ENCODE measurements around the gene SORL1.

Gene SORL1

GRCh38 chr11:121415856-121416255 is 36.3 kb upstream of the SORL1 start:
- Histone ChIP-seq H3K4me1 (ENCODE audit: control insufficient read depth, insufficient read depth, low read length, poor library complexity, severe bottlenecking) (no peaks in the 10 kb centered on the region), H3K4me3 (ENCODE audit: extremely low read depth, insufficient read depth, low read length, poor library complexity, severe bottlenecking) (no peak overlapping the region), H3K27ac (ENCODE audit: low read depth, low read length, severe bottlenecking) (no peak overlapping the region), H3K9me3 (ENCODE audit: control insufficient read depth, low read length) (no peaks in the 10 kb centered on the region), H3K36me3 (ENCODE audit: control insufficient read depth, insufficient read depth, low read length) (no peaks in the 10 kb centered on the region)
- WGBS, 2 experiments (ENCODE audit: insufficient coverage in 2 of 2): 0% methylated on average over 1 of the region's 1 CpG

DNA sequence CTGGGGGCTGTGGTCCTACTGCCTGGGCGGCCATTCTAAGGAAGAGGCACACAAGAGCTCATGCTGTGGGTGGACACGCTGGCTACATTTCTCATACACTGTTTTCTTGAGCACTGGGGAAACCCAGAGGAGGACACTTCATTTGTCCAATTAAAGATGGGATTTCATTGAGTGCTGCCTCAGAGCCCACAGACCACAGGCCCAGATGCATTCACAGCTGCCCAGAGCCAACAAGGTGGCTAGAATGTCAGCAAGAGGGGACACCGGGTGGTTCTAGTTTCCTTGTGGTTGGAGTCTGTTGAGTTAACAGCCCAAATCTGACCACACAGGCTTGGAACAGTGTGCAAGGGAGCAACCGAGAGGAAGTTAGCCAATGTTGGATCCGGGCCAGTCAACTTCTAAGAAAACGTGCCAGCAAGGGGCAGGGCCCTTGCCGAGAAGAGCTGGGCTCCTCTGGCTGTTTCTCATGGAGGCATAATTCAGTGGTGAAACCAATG is 35.0 kb upstream of the SORL1 start:
- Histone ChIP-seq H3K36me3 (ENCODE audit: control insufficient read depth, insufficient read depth, low read length) (no peaks in the 10 kb centered on the region), H3K4me3 (ENCODE audit: extremely low read depth, insufficient read depth, low read length, poor library complexity, severe bottlenecking) (no peak overlapping the region), H3K27ac (ENCODE audit: low read depth, low read length, severe bottlenecking) (no peak overlapping the region), H3K4me1 (ENCODE audit: control insufficient read depth, insufficient read depth, low read length, poor library complexity, severe bottlenecking) (no peaks in the 10 kb centered on the region), H3K9me3 (ENCODE audit: control insufficient read depth, low read length) (no peaks in the 10 kb centered on the region)
- WGBS, 2 experiments (ENCODE audit: insufficient coverage in 2 of 2): 92 to 94% methylated on average over 6 to 7 of the region's 7 CpGs

DNA sequence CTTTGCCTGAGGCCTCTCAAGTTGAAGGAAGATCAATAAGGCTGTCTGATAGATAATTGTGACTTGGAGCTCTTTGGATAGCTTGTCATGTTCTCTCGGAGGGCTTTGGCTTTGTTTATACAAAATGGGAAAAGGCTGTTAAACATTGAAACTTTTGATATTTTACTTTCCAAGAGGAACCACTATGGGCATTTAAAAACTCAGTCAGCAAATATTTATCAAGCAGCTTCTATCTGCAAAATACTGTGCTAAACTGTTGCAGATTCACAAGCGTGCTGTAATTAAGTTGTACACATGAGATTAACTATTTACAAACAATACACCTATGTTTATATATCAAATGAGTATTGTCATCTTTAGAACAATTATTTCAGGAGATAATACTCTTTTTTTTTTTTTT is 34.5 kb upstream of the SORL1 start:
- no peaks in the 10 kb centered on the region for H3K4me1 ChIP-seq (ENCODE audit: control insufficient read depth, insufficient read depth, low read length, poor library complexity, severe bottlenecking)

DNA sequence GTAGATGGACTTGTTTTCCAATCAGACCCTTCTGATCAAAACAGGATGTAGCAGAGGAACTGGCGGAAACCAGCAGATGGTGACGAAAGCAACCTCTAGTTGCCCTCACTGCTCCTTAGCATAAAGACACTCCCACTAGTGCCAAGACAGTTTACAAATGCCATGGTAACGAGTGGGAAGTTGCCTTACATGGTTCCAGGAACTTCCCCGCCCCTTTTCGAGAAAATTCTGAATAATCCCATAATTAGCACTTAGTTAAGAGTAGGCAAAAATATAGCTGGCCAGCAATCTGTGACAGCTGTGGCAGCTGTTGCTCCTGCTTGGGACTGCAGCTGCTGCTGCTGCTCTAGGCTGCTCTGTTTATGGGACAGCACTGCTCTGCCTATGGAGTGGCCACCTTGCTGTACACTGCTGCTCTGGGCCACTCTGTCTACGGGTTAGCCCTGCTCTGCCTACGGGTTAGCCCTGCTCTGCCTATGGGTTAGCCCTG is 33.4 kb upstream of the SORL1 start:
- no peaks in the 10 kb centered on the region for H3K9me3 ChIP-seq (ENCODE audit: control insufficient read depth, low read length)
- H3K4me1 ChIP-seq (ENCODE audit: control insufficient read depth, insufficient read depth, low read length, poor library complexity, severe bottlenecking): no peaks in the 10 kb centered on the region
- H3K4me3 ChIP-seq (ENCODE audit: extremely low read depth, insufficient read depth, low read length, poor library complexity, severe bottlenecking): no peak overlapping the region
- 90 to 94% methylated on average over 4 to 7 of the region's 7 CpGs for WGBS, 2 experiments (ENCODE audit: insufficient coverage in 2 of 2)
- no peaks in the 10 kb centered on the region for H3K36me3 ChIP-seq (ENCODE audit: control insufficient read depth, insufficient read depth, low read length)
- no peak overlapping the region for H3K27ac ChIP-seq (ENCODE audit: low read depth, low read length, severe bottlenecking)

More for the DNA sequence above, 34.5 kb upstream of the SORL1 start:
- WGBS, 2 experiments (ENCODE audit: insufficient coverage in 2 of 2): 71% methylated on average over 1 of the region's 2 CpGs; no CpG with 5 or more reads in 1 of the 2 experiments
- H3K9me3 ChIP-seq (ENCODE audit: control insufficient read depth, low read length): no peaks in the 10 kb centered on the region
- no peaks in the 10 kb centered on the region for H3K36me3 ChIP-seq (ENCODE audit: control insufficient read depth, insufficient read depth, low read length)
- no peak overlapping the region for H3K4me3 ChIP-seq (ENCODE audit: extremely low read depth, insufficient read depth, low read length, poor library complexity, severe bottlenecking)
- H3K27ac ChIP-seq (ENCODE audit: low read depth, low read length, severe bottlenecking): no peak overlapping the region

DNA sequence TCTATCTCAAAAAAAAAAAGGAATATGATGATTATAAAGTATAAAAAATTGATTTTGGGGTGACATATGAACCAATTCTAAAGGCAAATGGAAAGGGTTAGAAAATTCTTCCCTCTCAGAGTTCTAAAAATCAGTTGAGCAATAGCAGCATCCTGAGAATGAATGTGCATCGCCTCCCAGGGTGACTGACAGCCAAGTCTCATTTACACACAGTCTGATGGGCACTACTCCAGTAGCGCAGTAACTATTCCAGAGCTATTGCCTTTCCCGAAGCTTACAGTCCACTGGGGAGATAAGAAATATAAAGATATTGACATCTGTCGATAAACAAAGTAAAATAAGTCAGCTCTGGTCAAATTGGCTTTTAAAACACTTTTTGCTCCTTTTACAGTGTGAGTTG is 32.3 kb upstream of the SORL1 start:
- no peak overlapping the region for H3K27ac ChIP-seq (ENCODE audit: low read depth, low read length, severe bottlenecking)
- 87 to 100% methylated on average over 4 of the region's 4 CpGs for WGBS, 2 experiments (ENCODE audit: insufficient coverage in 2 of 2)
- H3K4me1 ChIP-seq (ENCODE audit: control insufficient read depth, insufficient read depth, low read length, poor library complexity, severe bottlenecking): no peaks in the 10 kb centered on the region
- no peaks in the 10 kb centered on the region for H3K36me3 ChIP-seq (ENCODE audit: control insufficient read depth, insufficient read depth, low read length)
- H3K4me3 ChIP-seq (ENCODE audit: extremely low read depth, insufficient read depth, low read length, poor library complexity, severe bottlenecking): no peak overlapping the region
- no peaks in the 10 kb centered on the region for H3K9me3 ChIP-seq (ENCODE audit: control insufficient read depth, low read length)

GRCh38 chr11:121420398-121420797 is 31.7 kb upstream of the SORL1 start:
- H3K4me3 ChIP-seq (ENCODE audit: extremely low read depth, insufficient read depth, low read length, poor library complexity, severe bottlenecking): no peak overlapping the region
- WGBS, 2 experiments (ENCODE audit: insufficient coverage in 2 of 2): 50 to 95% methylated on average over 1 to 2 of the region's 2 CpGs
- no peaks in the 10 kb centered on the region for H3K36me3 ChIP-seq (ENCODE audit: control insufficient read depth, insufficient read depth, low read length)
- no peaks in the 10 kb centered on the region for H3K4me1 ChIP-seq (ENCODE audit: control insufficient read depth, insufficient read depth, low read length, poor library complexity, severe bottlenecking)
- no peak overlapping the region for H3K27ac ChIP-seq (ENCODE audit: low read depth, low read length, severe bottlenecking)
- no peaks in the 10 kb centered on the region for H3K9me3 ChIP-seq (ENCODE audit: control insufficient read depth, low read length)

DNA sequence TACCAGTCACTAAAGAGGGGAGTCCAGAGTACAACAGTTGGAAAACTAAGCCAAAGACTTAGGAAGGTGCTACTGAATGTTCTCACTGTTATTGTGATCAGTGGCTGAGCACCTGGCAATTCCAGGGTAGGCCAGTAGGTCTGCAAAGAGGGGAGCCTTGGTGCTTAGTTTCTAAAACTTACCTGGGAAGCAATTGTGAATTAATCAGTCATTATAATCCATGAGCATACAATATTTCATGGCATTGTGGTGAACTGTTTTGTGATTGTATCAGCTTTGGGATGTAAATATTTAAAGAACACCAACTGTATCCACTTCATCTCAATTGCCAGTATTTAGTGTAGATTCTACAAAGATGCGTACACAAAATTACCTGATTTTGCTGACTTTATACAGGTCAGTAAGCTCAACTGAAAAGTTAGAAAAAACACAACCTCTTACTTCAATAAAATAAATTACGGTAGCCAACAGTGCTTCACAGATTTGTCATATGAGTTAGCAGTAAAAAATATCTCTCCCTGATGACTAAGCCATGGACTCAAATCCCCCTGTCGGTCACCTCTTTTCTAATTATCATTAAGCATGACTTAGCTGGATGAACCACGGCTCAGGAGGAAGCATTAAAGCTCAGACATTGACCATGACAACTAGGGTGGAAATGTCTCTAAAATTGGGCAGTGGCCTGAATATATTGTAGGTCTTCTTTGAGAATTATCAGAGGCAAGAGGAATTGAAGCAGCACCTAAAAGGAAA is 30.8 kb upstream of the SORL1 start:
- no peaks in the 10 kb centered on the region for H3K4me1 ChIP-seq (ENCODE audit: control insufficient read depth, insufficient read depth, low read length, poor library complexity, severe bottlenecking)
- no peak overlapping the region for H3K27ac ChIP-seq (ENCODE audit: low read depth, low read length, severe bottlenecking)
- no peaks in the 10 kb centered on the region for H3K9me3 ChIP-seq (ENCODE audit: control insufficient read depth, low read length)
- no peak overlapping the region for H3K4me3 ChIP-seq (ENCODE audit: extremely low read depth, insufficient read depth, low read length, poor library complexity, severe bottlenecking)
- no peaks in the 10 kb centered on the region for H3K36me3 ChIP-seq (ENCODE audit: control insufficient read depth, insufficient read depth, low read length)
- WGBS, 2 experiments (ENCODE audit: insufficient coverage in 2 of 2): 96 to 100% methylated on average over 2 to 3 of the region's 4 CpGs

DNA sequence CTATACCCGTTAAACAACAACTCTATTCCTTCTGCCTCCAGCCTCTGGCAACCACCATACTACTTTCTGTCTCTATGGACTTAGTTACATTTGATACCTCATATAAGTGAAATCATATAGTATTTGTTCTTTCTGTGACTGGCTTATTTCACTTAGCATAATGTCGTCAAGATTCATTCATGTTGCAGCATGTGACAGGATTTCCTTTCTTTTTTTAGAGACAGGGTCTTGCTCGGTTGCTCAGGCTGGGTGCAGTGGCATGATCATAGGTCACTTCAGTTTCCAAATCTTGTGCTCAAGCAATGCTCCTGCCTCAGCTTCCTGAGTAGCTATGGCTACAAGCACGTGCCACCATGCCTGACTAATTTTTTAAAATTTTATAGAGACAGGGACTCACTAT is 29.4 kb upstream of the SORL1 start:
- Histone ChIP-seq H3K4me3 (ENCODE audit: extremely low read depth, insufficient read depth, low read length, poor library complexity, severe bottlenecking) (no peak overlapping the region), H3K27ac (ENCODE audit: low read depth, low read length, severe bottlenecking) (no peak overlapping the region)
- 88 to 96% methylated on average over 3 of the region's 4 CpGs for WGBS, 2 experiments (ENCODE audit: insufficient coverage in 2 of 2)

GRCh38 chr11:121425828-121426227 is 26.3 kb upstream of the SORL1 start:
- Histone ChIP-seq H3K4me3 (ENCODE audit: extremely low read depth, insufficient read depth, low read length, poor library complexity, severe bottlenecking) (no peak overlapping the region), H3K36me3 (ENCODE audit: control insufficient read depth, insufficient read depth, low read length) (no peaks in the 10 kb centered on the region), H3K9me3 (ENCODE audit: control insufficient read depth, low read length) (no peaks in the 10 kb centered on the region), H3K27ac (ENCODE audit: low read depth, low read length, severe bottlenecking) (no peak overlapping the region), H3K4me1 (ENCODE audit: control insufficient read depth, insufficient read depth, low read length, poor library complexity, severe bottlenecking) (no peaks in the 10 kb centered on the region)
- WGBS, 2 experiments (ENCODE audit: insufficient coverage in 2 of 2): 91 to 93% methylated on average over 4 to 5 of the region's 5 CpGs

More for the DNA sequence above, 29.4 kb upstream of the SORL1 start:
- no peaks in the 10 kb centered on the region for H3K36me3 ChIP-seq (ENCODE audit: control insufficient read depth, insufficient read depth, low read length)
- H3K4me1 ChIP-seq (ENCODE audit: control insufficient read depth, insufficient read depth, low read length, poor library complexity, severe bottlenecking): no peaks in the 10 kb centered on the region
- no peaks in the 10 kb centered on the region for H3K9me3 ChIP-seq (ENCODE audit: control insufficient read depth, low read length)

DNA sequence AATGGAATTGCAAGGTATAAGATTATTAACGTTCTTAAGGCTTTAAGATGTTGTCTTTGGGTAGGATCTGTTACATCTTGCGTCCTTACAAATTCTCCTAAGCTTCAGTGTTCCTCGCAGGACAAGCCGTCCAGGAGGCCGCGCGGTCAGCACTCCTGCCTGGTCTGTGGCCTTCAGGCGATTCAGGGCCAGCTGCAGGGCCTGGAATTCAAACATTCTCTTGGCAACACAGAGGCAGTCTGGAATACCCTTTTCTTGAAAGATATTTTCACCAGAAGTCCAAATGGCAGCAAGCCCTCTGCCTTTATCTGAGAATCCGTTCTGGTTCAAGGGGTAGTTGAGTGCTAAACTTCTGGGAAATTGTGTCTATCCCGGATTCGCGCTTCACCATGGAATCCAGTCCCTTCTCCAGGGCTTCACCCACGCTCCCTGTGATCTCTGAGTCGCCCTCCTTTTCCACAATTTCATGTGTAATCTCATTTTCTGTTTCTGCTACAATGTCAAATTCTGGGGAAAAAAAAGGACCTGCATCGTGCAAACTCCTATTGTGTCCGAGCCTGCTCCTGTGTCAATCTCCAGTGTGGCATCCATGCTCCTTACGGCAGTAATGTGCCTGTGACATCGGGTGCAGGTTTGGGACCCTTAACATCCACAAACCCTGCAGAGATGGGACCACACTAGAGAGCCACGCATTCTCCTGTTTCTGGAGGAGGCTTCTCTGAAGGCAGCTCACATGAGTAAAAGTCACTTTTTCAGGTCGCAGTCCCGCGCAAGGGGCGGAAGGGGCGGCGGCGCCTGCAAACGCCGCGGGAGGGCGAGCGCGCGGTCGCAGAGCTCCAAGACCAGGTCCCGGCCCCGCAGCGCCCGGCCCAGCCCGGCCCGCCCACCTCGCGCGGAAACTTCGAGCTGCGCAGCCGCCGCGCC is 25.4 kb upstream of the SORL1 start:
- Histone ChIP-seq H3K4me3 (ENCODE audit: extremely low read depth, insufficient read depth, low read length, poor library complexity, severe bottlenecking) (peak overlapping the region; percentile 9), H3K27ac (ENCODE audit: low read depth, low read length, severe bottlenecking) (no peak overlapping the region), H3K36me3 (ENCODE audit: control insufficient read depth, insufficient read depth, low read length) (no peaks in the 10 kb centered on the region), H3K4me1 (ENCODE audit: control insufficient read depth, insufficient read depth, low read length, poor library complexity, severe bottlenecking) (no peaks in the 10 kb centered on the region), H3K9me3 (ENCODE audit: control insufficient read depth, low read length) (no peaks in the 10 kb centered on the region)
- WGBS, 2 experiments (ENCODE audit: insufficient coverage in 2 of 2): 27 to 31% methylated on average over 38 to 41 of the region's 48 CpGs

All from mesodermal cell (in vitro differentiated cells).